HEK293 (cell line): ENCODE results near the gene MAGI1.

Source experiments
- CTCF ChIA-PET: fragments of 350-600 bp; formaldehyde crosslinking; extraction: SDS; loops from one replicate; lab custom pipeline; 2021; ENCODE audit warnings: antibody characterized with exemption; lab: Yijun Ruan, JAX
- POLR2A ChIA-PET: fragments of 300-600 bp; formaldehyde crosslinking; extraction: SDS; loops from one replicate; lab custom pipeline; 2020; ENCODE audit warnings: antibody characterized with exemption, inconsistent platforms; lab: Yijun Ruan, JAX
- H3K27ac ChIP-seq: fragments of 200-500 bp; sonication (Bioruptor generic); 2 replicates; pipeline ENCODE4 v1.5.1; 2014; ENCODE audit warnings: low read depth, low read length, control low read depth, inconsistent platforms; ENCODE audit errors: extremely low read depth
- H3K36me3 ChIP-seq, 2 experiments: fragments of 200-500 bp in 1 of 2; sonication (Bioruptor generic) in 1 of 2; 1 replicate in 1 of 2; 2 replicates in 1 of 2; pipeline ENCODE4 v1.5.1; 2014 to 2017; ENCODE audit warnings: inconsistent platforms in 2 of 2, low read length in 2 of 2; ENCODE audit not compliant: control insufficient read depth in 2 of 2, insufficient read depth in 1 of 2
- H3K4me1 ChIP-seq: fragments of 200-500 bp; sonication (Bioruptor generic); 2 replicates; pipeline ENCODE4 v1.5.1; 2014; ENCODE audit warnings: mild to moderate bottlenecking, low read length, inconsistent platforms; ENCODE audit not compliant: control insufficient read depth, insufficient read depth
- H3K4me3 ChIP-seq: 2 replicates; pipeline ENCODE4 v1.5.1; 2011; ENCODE audit warnings: low read depth, mild to moderate bottlenecking, control low read depth, low read length, moderate library complexity
- H3K9me3 ChIP-seq: fragments of 200-500 bp; sonication (Bioruptor generic); 2 replicates; pipeline ENCODE4 v1.5.1; 2014; ENCODE audit warnings: low read depth, low read length, inconsistent platforms; ENCODE audit not compliant: control insufficient read depth, insufficient read depth
- GFI1B ChIP-seq: fragments of 450-650 bp; formaldehyde crosslinking; IDR thresholded peaks from 2 replicates; pipeline ENCODE4 v1.5.1; 2016; ENCODE audit warnings: missing biosample characterization, missing genetic modification characterization
- IKZF3 ChIP-seq: fragments of 450-650 bp; IDR thresholded peaks from 2 replicates; pipeline ENCODE4 v1.5.0; 2018; ENCODE audit warnings: missing biosample characterization, mild to moderate bottlenecking, missing genetic modification characterization, moderate library complexity
- KLF9 ChIP-seq: fragments of 450-650 bp; formaldehyde crosslinking; IDR thresholded peaks from 2 replicates; pipeline ENCODE4 v1.5.1; 2016; ENCODE audit warnings: missing biosample characterization, missing genetic modification characterization, low read depth
- MZF1 ChIP-seq: fragments of 450-650 bp; formaldehyde crosslinking; IDR thresholded peaks from 2 replicates; pipeline ENCODE4 v1.5.1; 2017; ENCODE audit warnings: missing biosample characterization, missing genetic modification characterization, borderline replicate concordance
- OSR2 ChIP-seq: fragments of 450-650 bp; formaldehyde crosslinking; IDR thresholded peaks from 2 replicates; pipeline ENCODE4 v1.5.1; 2016; ENCODE audit warnings: missing biosample characterization, missing genetic modification characterization
- TRIM28 ChIP-seq: IDR thresholded peaks from 2 replicates; pipeline ENCODE4 v1.6.1; 2011; ENCODE audit warnings: low read length, control low read depth, borderline replicate concordance
- ZBTB48 ChIP-seq: fragments of 450-650 bp; formaldehyde crosslinking; IDR thresholded peaks from 2 replicates; pipeline ENCODE4 v1.5.1; 2016; ENCODE audit warnings: missing biosample characterization, missing genetic modification characterization
- ZNF140 ChIP-seq: fragments of 450-650 bp; formaldehyde crosslinking; IDR thresholded peaks from 2 replicates; pipeline ENCODE4 v1.5.1; 2016; ENCODE audit warnings: missing biosample characterization, missing genetic modification characterization
- ZNF23 ChIP-seq: fragments of 450-650 bp; formaldehyde crosslinking; IDR thresholded peaks from 2 replicates; pipeline ENCODE4 v1.5.1; 2016; ENCODE audit warnings: missing biosample characterization, missing genetic modification characterization, borderline replicate concordance
- ZNF239 ChIP-seq: fragments of 450-650 bp; formaldehyde crosslinking; IDR thresholded peaks from 2 replicates; pipeline ENCODE4 v1.5.1; 2016; ENCODE audit warnings: missing biosample characterization, missing genetic modification characterization
- ZNF350 ChIP-seq: fragments of 450-650 bp; formaldehyde crosslinking; IDR thresholded peaks from 2 replicates; pipeline ENCODE4 v1.5.0; 2017; ENCODE audit warnings: missing biosample characterization, mild to moderate bottlenecking, missing genetic modification characterization
- ZNF391 ChIP-seq: fragments of 450-650 bp; formaldehyde crosslinking; IDR thresholded peaks from 2 replicates; pipeline ENCODE4 v1.5.1; 2016; ENCODE audit warnings: low read depth, missing biosample characterization, missing genetic modification characterization, borderline replicate concordance
- ZNF426 ChIP-seq: fragments of 450-650 bp; formaldehyde crosslinking; IDR thresholded peaks from 2 replicates; pipeline ENCODE4 v1.5.1; 2017; ENCODE audit warnings: missing biosample characterization, missing genetic modification characterization, mild to moderate bottlenecking, inconsistent platforms, moderate library complexity
- ZNF433 ChIP-seq: fragments of 450-650 bp; formaldehyde crosslinking; IDR thresholded peaks from 2 replicates; pipeline ENCODE4 v1.5.1; 2016; ENCODE audit warnings: missing biosample characterization, missing genetic modification characterization, low read depth
- ZNF48 ChIP-seq: fragments of 450-650 bp; formaldehyde crosslinking; IDR thresholded peaks from 2 replicates; pipeline ENCODE4 v1.5.1; 2016; ENCODE audit warnings: missing biosample characterization, missing genetic modification characterization
- ZNF660 ChIP-seq: fragments of 450-650 bp; IDR thresholded peaks from 2 replicates; pipeline ENCODE4 v1.5.1; 2018; ENCODE audit warnings: missing biosample characterization, mild to moderate bottlenecking, missing genetic modification characterization
- ZNF707 ChIP-seq: fragments of 450-650 bp; formaldehyde crosslinking; IDR thresholded peaks from 2 replicates; pipeline ENCODE4 v1.5.1; 2016; ENCODE audit warnings: missing biosample characterization, missing genetic modification characterization
- ZNF777 ChIP-seq: fragments of 450-650 bp; formaldehyde crosslinking; IDR thresholded peaks from 2 replicates; pipeline ENCODE4 v1.5.1; 2017; ENCODE audit warnings: missing biosample characterization, missing genetic modification characterization, borderline replicate concordance
- ZSCAN16 ChIP-seq: fragments of 450-650 bp; formaldehyde crosslinking; IDR thresholded peaks from 2 replicates; pipeline ENCODE4 v1.5.1; 2016; ENCODE audit warnings: missing biosample characterization, missing genetic modification characterization
- TF ChIP-seq, protein P1 (sequence below): fragments of 450-650 bp; IDR thresholded peaks from 2 replicates; pipeline ENCODE4 v1.5.1; 2018; ENCODE audit warnings: missing biosample characterization, mild to moderate bottlenecking, missing genetic modification characterization
- TF ChIP-seq, protein P2 (sequence below): fragments of 450-650 bp; formaldehyde crosslinking; IDR thresholded peaks from 2 replicates; pipeline ENCODE4 v1.5.1; 2017; ENCODE audit warnings: missing biosample characterization, missing genetic modification characterization
- TF ChIP-seq, protein P3 (sequence below): fragments of 450-650 bp; formaldehyde crosslinking; IDR thresholded peaks from 2 replicates; pipeline ENCODE4 v1.5.1; 2017; ENCODE audit warnings: missing biosample characterization, mild to moderate bottlenecking, missing genetic modification characterization, moderate library complexity

MAGI1 gene

DNA sequence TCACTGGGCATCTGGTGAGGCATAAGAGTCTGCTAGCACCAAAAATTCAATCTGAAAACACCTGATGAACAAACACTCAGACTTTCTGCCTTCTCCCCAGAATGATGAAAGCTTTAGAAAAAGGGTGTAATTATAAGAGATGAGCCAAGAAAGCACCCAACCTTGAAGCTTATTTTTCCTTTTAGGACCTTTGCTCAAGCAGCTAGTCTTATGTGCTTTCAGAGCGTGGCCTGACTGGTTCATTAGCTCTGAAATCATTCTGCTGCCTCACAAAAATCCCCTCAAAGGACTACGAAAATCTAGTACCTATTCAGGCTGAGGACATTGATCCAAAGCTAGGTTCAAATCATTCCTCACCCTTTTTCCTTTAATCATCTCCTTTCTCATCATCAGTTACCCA lies 662.3 kb downstream of the MAGI1 start:
- ChIA-PET CTCF (no interaction called here), POLR2A (no interaction called here)
- no peak overlapping the region for H3K27ac ChIP-seq
- no peak overlapping the region for H3K4me3 ChIP-seq
- peaks cover 0 to 6% of the 10 kb centered on the region in 2 experiments; a peak in 1 of 3 replicates for H3K36me3 ChIP-seq
- no peak for TF ChIP-seq ZNF707 (tag by site-specific recombination)
- TF ChIP-seq OSR2 (tag by site-specific recombination) = no peak
- no peak for TF ChIP-seq ZNF48 (tag by site-specific recombination)
- no peak for TF ChIP-seq KLF9 (tag by site-specific recombination)
- no peak for TF ChIP-seq TRIM28
- TF ChIP-seq MZF1 (tag by site-specific recombination) = no peak
- no peak for TF ChIP-seq ZNF391 (tag by site-specific recombination)
- no peak for TF ChIP-seq ZNF350 (tag by site-specific recombination)
- H3K4me1 ChIP-seq = no peaks in the 10 kb centered on the region
- H3K9me3 ChIP-seq = no peaks in the 10 kb centered on the region

DNA sequence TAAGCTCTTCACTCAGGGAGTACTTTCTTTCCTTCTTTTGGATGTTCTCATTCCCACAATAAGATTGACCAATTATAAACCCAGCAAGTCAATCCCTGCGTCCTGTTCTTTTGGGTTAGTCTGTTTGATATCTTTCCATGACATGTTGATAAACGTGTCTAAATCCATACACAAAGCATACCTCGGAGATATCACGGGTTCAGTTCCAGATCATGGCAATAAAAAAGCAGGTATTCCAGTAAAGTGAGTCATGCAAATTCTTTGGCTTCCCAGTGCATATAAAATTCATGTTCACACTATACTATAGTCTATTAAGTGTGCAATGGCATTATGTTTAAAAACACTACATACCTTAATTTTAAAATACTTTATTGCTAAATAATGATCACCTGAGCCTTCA lies 667.7 kb downstream of the MAGI1 start:
- Histone ChIP-seq H3K4me3 (no peak overlapping the region), H3K4me1 (no peaks in the 10 kb centered on the region), H3K27ac (no peak overlapping the region), H3K9me3 (no peaks in the 10 kb centered on the region), H3K36me3 (no peaks in the 10 kb centered on the region)
- TF ChIP-seq ZNF23 (tag by site-specific recombination) (no peak), ZNF239 (no peak), ZBTB48 (no peak), IKZF3 (tag by site-specific recombination) (no peak), KLF9 (tag by site-specific recombination) (no peak), GFI1B (tag by site-specific recombination) (no peak), ZNF660 (no peak), ZNF48 (tag by site-specific recombination) (no peak), ZNF426 (tag by site-specific recombination) (no peak), ZNF140 (tag by site-specific recombination) (no peak), ZNF433 (tag by site-specific recombination) (no peak), ZNF777 (no peak), ZSCAN16 (tag by site-specific recombination) (no peak)
- TF ChIP-seq, protein P1, sequence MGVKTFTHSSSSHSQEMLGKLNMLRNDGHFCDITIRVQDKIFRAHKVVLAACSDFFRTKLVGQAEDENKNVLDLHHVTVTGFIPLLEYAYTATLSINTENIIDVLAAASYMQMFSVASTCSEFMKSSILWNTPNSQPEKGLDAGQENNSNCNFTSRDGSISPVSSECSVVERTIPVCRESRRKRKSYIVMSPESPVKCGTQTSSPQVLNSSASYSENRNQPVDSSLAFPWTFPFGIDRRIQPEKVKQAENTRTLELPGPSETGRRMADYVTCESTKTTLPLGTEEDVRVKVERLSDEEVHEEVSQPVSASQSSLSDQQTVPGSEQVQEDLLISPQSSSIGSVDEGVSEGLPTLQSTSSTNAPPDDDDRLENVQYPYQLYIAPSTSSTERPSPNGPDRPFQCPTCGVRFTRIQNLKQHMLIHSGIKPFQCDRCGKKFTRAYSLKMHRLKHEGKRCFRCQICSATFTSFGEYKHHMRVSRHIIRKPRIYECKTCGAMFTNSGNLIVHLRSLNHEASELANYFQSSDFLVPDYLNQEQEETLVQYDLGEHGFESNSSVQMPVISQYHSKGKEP (tag by site-specific recombination) = no peak
- TF ChIP-seq, protein P2, sequence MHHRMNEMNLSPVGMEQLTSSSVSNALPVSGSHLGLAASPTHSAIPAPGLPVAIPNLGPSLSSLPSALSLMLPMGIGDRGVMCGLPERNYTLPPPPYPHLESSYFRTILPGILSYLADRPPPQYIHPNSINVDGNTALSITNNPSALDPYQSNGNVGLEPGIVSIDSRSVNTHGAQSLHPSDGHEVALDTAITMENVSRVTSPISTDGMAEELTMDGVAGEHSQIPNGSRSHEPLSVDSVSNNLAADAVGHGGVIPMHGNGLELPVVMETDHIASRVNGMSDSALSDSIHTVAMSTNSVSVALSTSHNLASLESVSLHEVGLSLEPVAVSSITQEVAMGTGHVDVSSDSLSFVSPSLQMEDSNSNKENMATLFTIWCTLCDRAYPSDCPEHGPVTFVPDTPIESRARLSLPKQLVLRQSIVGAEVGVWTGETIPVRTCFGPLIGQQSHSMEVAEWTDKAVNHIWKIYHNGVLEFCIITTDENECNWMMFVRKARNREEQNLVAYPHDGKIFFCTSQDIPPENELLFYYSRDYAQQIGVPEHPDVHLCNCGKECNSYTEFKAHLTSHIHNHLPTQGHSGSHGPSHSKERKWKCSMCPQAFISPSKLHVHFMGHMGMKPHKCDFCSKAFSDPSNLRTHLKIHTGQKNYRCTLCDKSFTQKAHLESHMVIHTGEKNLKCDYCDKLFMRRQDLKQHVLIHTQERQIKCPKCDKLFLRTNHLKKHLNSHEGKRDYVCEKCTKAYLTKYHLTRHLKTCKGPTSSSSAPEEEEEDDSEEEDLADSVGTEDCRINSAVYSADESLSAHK (tag by site-specific recombination) = no peak
- TF ChIP-seq, protein P3, sequence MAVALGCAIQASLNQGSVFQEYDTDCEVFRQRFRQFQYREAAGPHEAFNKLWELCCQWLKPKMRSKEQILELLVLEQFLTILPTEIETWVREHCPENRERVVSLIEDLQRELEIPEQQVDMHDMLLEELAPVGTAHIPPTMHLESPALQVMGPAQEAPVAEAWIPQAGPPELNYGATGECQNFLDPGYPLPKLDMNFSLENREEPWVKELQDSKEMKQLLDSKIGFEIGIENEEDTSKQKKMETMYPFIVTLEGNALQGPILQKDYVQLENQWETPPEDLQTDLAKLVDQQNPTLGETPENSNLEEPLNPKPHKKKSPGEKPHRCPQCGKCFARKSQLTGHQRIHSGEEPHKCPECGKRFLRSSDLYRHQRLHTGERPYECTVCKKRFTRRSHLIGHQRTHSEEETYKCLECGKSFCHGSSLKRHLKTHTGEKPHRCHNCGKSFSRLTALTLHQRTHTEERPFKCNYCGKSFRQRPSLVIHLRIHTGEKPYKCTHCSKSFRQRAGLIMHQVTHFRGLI = no peak
- ChIA-PET CTCF (no interaction called here), POLR2A (no interaction called here)
